Stimulated activated CD4-positive, alpha-beta T cell treated with anti-CD3 and anti-CD28 coated beads, Interleukin-12 subunit alpha, Interleukin-12 subunit beta, amount 100 ng/mL, for 4 hours (primary cell): Measurements from ENCODE around the gene SMG6.

Experiments
- DNase-seq: peaks from one replicate; pipeline ENCODE4 v3.0.0-alpha.2; 2020

SMG6 gene

GRCh38 chr17:2137342-2138098 is 166.1 kb downstream of the SMG6 start:
- DNase-seq = no peak

- DNase-seq = no peak
Observed at GRCh38 chr17:2136241-2136640, 167.3 kb downstream of the SMG6 start.

- DNase-seq = no peak
Observed at GRCh38 chr17:2128011-2128410, 175.6 kb downstream of the SMG6 start.

GRCh38 chr17:2125013-2125535 is 178.5 kb downstream of the SMG6 start:
- DNase-seq = no peak

- no peak for DNase-seq
Observed at GRCh38 chr17:2124391-2124790, 179.2 kb downstream of the SMG6 start.

GRCh38 chr17:2123375-2124251 is 180.0 kb downstream of the SMG6 start:
- DNase-seq = no peak

GRCh38 chr17:2122641-2123302 is 180.8 kb downstream of the SMG6 start:
- no peak for DNase-seq

GRCh38 chr17:2120586-2121335 is 182.8 kb downstream of the SMG6 start:
- no peak for DNase-seq

- DNase-seq = no peak
Observed at GRCh38 chr17:2113279-2113622, 190.3 kb downstream of the SMG6 start.

- no peak for DNase-seq
Observed at GRCh38 chr17:2111691-2112090, 191.9 kb downstream of the SMG6 start.

- no peak for DNase-seq
Observed at GRCh38 chr17:2110436-2110835, 193.1 kb downstream of the SMG6 start.

GRCh38 chr17:2108170-2108569 is 195.4 kb downstream of the SMG6 start:
- no peak for DNase-seq

GRCh38 chr17:2107506-2107905 is 196.1 kb downstream of the SMG6 start:
- DNase-seq = no peak

GRCh38 chr17:2107050-2107449 is 196.5 kb downstream of the SMG6 start:
- DNase-seq = no peak

GRCh38 chr17:2106308-2106955 is 197.2 kb downstream of the SMG6 start:
- no peak for DNase-seq

GRCh38 chr17:2105663-2106062 is 197.9 kb downstream of the SMG6 start:
- no peak for DNase-seq

- DNase-seq = no peak
Observed at GRCh38 chr17:2102931-2103809, 200.4 kb downstream of the SMG6 start.

GRCh38 chr17:2101448-2102257 is 201.9 kb downstream of the SMG6 start:
- DNase-seq = peak; percentile 21

GRCh38 chr17:2095536-2095910 is 208.1 kb downstream of the SMG6 start:
- DNase-seq = no peak

GRCh38 chr17:2094891-2095535 is 208.6 kb downstream of the SMG6 start:
- no peak for DNase-seq
